Neutrophil (primary cell): Measurements from ENCODE around the gene MEX3A.

Source experiments
- H3K27ac ChIP-seq: fragments of 200-600 bp; sonication (generic); 2 replicates; pipeline ENCODE4 v1.5.1; 2016; ENCODE audit warnings: mild to moderate bottlenecking, moderate library complexity
- H3K27me3 ChIP-seq: fragments of 200-600 bp; sonication (generic); 2 replicates; pipeline ENCODE4 v1.6.0; 2016; ENCODE audit warnings: mild to moderate bottlenecking
- H3K36me3 ChIP-seq: fragments of 200-600 bp; sonication (generic); 2 replicates; pipeline ENCODE4 v1.5.1; 2017
- H3K4me1 ChIP-seq, 2 experiments: fragments of 200-600 bp in 1 of 2; sonication (generic) in 1 of 2; 1 replicate in 1 of 2; 2 replicates in 1 of 2; pipeline versions ENCODE4 v1.5.1 to v1.6.1; 2013 to 2016; ENCODE audit warnings: low read depth in 1 of 2, low read length in 1 of 2, mild to moderate bottlenecking in 1 of 2, moderate library complexity in 1 of 2; ENCODE audit not compliant: control insufficient read depth in 1 of 2, insufficient read depth in 1 of 2
- H3K4me3 ChIP-seq, 2 experiments: fragments of 200-600 bp in 1 of 2; sonication (generic) in 1 of 2; 1 replicate in 1 of 2; 2 replicates in 1 of 2; pipeline ENCODE4 v1.5.1; 2013 to 2016; ENCODE audit warnings: low read depth in 1 of 2, low read length in 1 of 2, mild to moderate bottlenecking in 1 of 2, moderate library complexity in 1 of 2
- H3K9me3 ChIP-seq: fragments of 200-600 bp; sonication (generic); 2 replicates; pipeline ENCODE4 v1.5.1; 2016
- CTCF ChIP-seq: fragments of 200-600 bp; sonication (generic); IDR thresholded peaks from 2 replicates; pipeline ENCODE4 v1.5.1; 2016; ENCODE audit warnings: antibody characterized with exemption

Gene MEX3A

GRCh38 chr1:156025876-156026275 is 56.4 kb downstream of the MEX3A start:
- peaks cover 2 to 3% of the 10 kb centered on the region in 2 experiments for H3K4me1 ChIP-seq
- no peaks in the 10 kb centered on the region for H3K36me3 ChIP-seq
- H3K9me3 ChIP-seq = no peaks in the 10 kb centered on the region
- no peak for TF ChIP-seq CTCF
- H3K4me3 ChIP-seq = no peak overlapping the region
- H3K27ac ChIP-seq = no peak overlapping the region
- peaks cover 17% of the 10 kb centered on the region for H3K27me3 ChIP-seq

DNA sequence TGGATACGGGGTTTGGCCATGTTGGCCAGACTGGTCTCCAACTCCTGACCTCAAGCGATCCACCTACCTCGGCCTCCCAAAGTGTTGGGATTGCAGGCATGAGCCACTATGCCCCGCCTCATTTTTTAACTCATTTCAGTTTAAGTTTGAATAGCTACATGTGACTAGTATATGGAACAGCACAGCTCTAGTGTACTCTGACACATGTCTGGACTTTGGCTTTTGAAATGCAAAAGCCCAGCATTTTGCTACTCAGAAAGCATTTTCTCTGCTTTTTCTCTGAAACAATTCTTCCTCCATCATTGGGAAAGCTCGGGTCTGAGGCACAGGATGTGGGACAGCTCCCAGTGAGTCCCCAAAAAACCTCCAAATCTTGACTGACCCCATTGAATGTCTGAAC is 57.5 kb downstream of the MEX3A start:
- Histone ChIP-seq H3K9me3 (no peaks in the 10 kb centered on the region), H3K36me3 (no peaks in the 10 kb centered on the region), H3K27me3 (peaks cover 17% of the 10 kb centered on the region), H3K4me3 (no peak overlapping the region), H3K4me1 (peaks cover 9 to 11% of the 10 kb centered on the region in 2 experiments), H3K27ac (no peak overlapping the region)
- TF ChIP-seq CTCF = no peak
